Prostate gland (tissue), 2 donors: ENCODE measurements around the gene STOM. TPM values are rescaled to one million over a fixed set of nuclear protein-coding genes. Genes with fewer than 3 reads are reported as not detected.

Experiments
- DNase-seq: peaks from one replicate; pipeline ENCODE4 v3.0.0-alpha.2; 2019; ENCODE audit warnings: low spot score
- H3K27ac ChIP-seq, 2 donors: fragments of 200-600 bp; sonication (generic); 2 replicates each; pipeline ENCODE4 v1.5.1; 2017 to 2019
- H3K27me3 ChIP-seq: fragments of 200-600 bp; sonication (generic); replicated peaks from 2 replicates; pipeline ENCODE4 v1.5.1; 2019; ENCODE audit not compliant: insufficient read depth
- H3K36me3 ChIP-seq, 2 donors: fragments of 200-600 bp; sonication (generic); 1 replicate in 1 of 2; 2 replicates in 1 of 2; pipeline versions ENCODE4 v1.5.1 to v1.8.1; 2017 to 2019
- H3K4me1 ChIP-seq: fragments of 200-600 bp; sonication (generic); replicated peaks from 2 replicates; pipeline ENCODE4 v1.5.1; 2019
- H3K4me3 ChIP-seq, 2 donors: fragments of 200-600 bp; sonication (generic); 2 replicates each; pipeline ENCODE4 v1.5.1; 2017 to 2019
- H3K9me3 ChIP-seq: fragments of 200-600 bp; sonication (generic); 2 replicates; pipeline ENCODE4 v1.5.1; 2017
- POLR2A ChIP-seq: fragments of 450-650 bp; IDR thresholded peaks from one replicate; pipeline ENCODE4 v1.6.1; 2016; ENCODE audit warnings: antibody characterized with exemption, mild to moderate bottlenecking
- POLR2AphosphoS5 ChIP-seq: sonication (generic); formaldehyde crosslinking; IDR thresholded peaks from one replicate; pipeline ENCODE4 v1.6.1; 2017; ENCODE audit warnings: antibody characterized with exemption
- WGBS: methylation state at CpG from one replicate; pipeline ENCODE4 v1.1.5; 2018; 5-methylcytosine and 5-hydroxymethylcytosine counted together
- intact Hi-C: fragments of 100-400 bp; cut with DNase I; formaldehyde crosslinking; loops from one replicate; pipeline ENCODE4 v1.14.2; 2022
- total RNA-seq, 2 donors: library from RNA; depleted of rRNA; stranded (reverse); fragments of >200 nt; gene quantifications; one replicate each; pipeline ENCODE4 v1.1.0, GENCODE V29; 2016
- TF ChIP-seq, protein P1 (sequence below), 4 experiments: fragments of 200-600 bp in 2 of 4; fragments of 450-650 bp in 2 of 4; sonication (generic) in 2 of 4; IDR thresholded peaks; 1 replicate in 3 of 4; 2 replicates in 1 of 4; pipeline ENCODE4 v1.5.1; 2016 to 2019; ENCODE audit warnings: antibody characterized with exemption in 4 of 4, mild to moderate bottlenecking in 2 of 4, moderate library complexity in 2 of 4

The STOM gene
- 10 to 100 TPM; 64.3 to 85.1 TPM for total RNA-seq

DNA sequence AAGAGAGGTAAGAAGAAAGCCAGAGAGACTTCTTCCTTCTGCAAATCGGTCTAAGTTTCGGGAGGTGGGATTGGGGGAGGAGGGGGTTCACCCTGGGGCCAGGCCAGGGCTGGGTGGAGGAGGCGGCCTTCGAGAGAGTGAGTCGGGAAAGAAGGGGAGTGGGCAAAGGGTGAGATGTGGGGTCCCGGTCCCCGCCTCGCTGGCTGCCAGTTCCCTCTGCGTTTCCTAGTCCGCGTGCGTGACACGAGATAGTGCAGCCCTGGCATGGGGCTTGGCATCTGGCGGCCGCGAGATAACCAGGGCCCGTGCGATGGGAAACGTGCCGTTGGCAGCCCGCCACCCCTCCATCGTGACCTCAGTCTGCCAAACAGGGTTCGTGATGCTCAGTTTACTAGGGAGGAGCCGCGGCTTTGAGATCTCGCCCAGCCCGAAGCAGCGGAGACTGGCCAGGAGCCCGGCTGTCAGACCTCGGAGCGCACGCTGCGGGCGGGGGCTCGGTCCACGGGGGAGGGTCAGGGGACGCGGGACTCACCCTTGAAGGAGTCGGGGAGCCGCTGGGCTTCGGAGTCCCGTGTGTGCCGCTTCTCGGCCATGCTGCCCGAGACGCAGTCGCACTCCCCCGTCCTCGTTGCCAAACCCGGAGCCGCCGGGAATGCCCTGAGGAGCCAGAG, at the start of gene STOM:
Gene STOM, minus strand, starts transcription at position 656 of the 671 bp plus-strand sequence. Its CDS starts 63 bp downstream, at position 593.
- H3K36me3 ChIP-seq = no peaks in the 10 kb centered on the region
- TF ChIP-seq, protein P1, sequence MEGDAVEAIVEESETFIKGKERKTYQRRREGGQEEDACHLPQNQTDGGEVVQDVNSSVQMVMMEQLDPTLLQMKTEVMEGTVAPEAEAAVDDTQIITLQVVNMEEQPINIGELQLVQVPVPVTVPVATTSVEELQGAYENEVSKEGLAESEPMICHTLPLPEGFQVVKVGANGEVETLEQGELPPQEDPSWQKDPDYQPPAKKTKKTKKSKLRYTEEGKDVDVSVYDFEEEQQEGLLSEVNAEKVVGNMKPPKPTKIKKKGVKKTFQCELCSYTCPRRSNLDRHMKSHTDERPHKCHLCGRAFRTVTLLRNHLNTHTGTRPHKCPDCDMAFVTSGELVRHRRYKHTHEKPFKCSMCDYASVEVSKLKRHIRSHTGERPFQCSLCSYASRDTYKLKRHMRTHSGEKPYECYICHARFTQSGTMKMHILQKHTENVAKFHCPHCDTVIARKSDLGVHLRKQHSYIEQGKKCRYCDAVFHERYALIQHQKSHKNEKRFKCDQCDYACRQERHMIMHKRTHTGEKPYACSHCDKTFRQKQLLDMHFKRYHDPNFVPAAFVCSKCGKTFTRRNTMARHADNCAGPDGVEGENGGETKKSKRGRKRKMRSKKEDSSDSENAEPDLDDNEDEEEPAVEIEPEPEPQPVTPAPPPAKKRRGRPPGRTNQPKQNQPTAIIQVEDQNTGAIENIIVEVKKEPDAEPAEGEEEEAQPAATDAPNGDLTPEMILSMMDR (IDR thresholded peaks at IDR 0.05) = peak in 1 of 4 experiments; percentile 5
- TF ChIP-seq POLR2A (peak; percentile 97), POLR2AphosphoS5 (peak; percentile 91)
- H3K27ac ChIP-seq = peak within 1 kb of the TSS; percentile 88 to 90
- peak within 1 kb of the TSS; percentile 37 to 48 for H3K4me3 ChIP-seq
- H3K4me1 ChIP-seq = no peaks in the 10 kb centered on the region
- peak; percentile 69 for DNase-seq
- no peaks in the 10 kb centered on the region for H3K27me3 ChIP-seq
- intact Hi-C loops = loop anchor here (2.0 to 5.0 kb wide), 2 partner anchors 45 to 92 kb away; no protein-coding TSS in a partner anchor
- under 1% methylated on average over 44 of the region's 52 CpGs for WGBS
- no peaks in the 10 kb centered on the region for H3K9me3 ChIP-seq

DNA sequence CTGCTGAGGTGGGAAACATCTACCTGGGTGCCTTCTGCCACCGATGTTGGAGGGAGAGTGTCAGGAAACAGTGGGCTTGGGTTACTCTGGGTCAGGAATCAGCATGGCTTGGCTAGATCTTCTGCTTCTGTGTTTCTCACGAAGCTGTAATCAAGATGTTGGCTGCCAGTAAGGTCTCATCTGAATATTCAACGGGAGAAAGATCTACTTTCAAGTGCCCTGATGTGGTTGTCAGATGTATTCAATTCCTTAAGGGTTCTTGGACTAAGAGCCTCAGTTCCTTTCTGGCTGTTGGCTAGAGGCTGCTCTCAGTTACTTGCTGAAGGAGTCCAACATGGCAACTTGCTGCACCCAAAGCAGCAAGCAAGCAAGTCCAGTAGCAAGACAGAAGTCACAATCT, 41.9 kb upstream of the STOM start:
- DNase-seq = no peak
- H3K27ac ChIP-seq = no peak overlapping the region
- no peak for TF ChIP-seq POLR2AphosphoS5
- TF ChIP-seq, protein P1 (IDR thresholded peaks at IDR 0.05) = no peak
- no peak for TF ChIP-seq POLR2A
- intact Hi-C loops = no loop called here
- no peaks in the 10 kb centered on the region for H3K9me3 ChIP-seq
- no peaks in the 10 kb centered on the region for H3K4me1 ChIP-seq
- H3K36me3 ChIP-seq = no peaks in the 10 kb centered on the region
- no peaks in the 10 kb centered on the region for H3K27me3 ChIP-seq
- H3K4me3 ChIP-seq = no peak overlapping the region
- 80% methylated on average over 3 of the region's 3 CpGs for WGBS

DNA sequence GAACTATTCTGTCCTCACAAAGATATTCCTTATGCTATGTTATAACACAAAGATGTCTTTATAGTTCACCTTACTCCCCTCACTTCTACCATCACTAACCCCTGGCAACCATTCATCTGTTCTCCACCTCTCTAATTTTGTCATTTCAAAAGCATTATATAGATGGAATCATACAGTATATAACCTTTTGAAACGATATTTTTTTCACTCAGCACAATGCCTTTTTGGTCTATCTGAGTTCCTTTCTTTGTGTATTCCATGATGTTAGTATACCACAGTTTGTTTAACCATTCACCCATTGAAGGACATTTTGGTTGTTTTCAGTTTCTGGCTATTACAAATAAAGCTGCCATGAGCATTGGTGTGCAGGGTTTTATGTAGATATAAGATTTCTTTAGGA, 35.8 kb upstream of the STOM start:
- DNase-seq = no peak
- no peaks in the 10 kb centered on the region for H3K9me3 ChIP-seq
- no peak overlapping the region for H3K4me3 ChIP-seq
- H3K27me3 ChIP-seq = no peaks in the 10 kb centered on the region
- H3K36me3 ChIP-seq = no peaks in the 10 kb centered on the region
- no peaks in the 10 kb centered on the region for H3K4me1 ChIP-seq
- intact Hi-C loops = no loop called here
- H3K27ac ChIP-seq = no peak overlapping the region
- TF ChIP-seq POLR2A (no peak), POLR2AphosphoS5 (no peak)
- TF ChIP-seq, protein P1 (IDR thresholded peaks at IDR 0.05) = no peak
- WGBS = 96% methylated on average over 1 of the region's 1 CpG

DNA sequence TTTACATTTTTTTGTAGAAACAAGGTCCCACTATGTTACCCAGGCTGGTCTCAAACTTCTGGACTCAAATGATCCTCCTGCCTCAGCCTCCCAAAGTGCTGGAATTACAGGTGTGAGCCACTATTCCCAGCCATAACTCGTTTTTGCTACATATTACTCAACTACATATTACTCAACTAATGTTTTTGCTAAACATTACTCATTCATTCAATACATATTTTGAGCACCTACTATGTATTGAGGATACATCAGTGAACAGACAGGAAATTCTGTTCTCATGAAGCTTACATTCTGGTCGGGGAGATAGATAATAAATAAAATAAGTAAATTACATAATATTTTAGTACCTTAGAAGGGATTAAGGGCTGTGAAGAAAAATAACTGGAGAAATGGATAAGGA, 34.9 kb upstream of the STOM start:
- Histone ChIP-seq H3K27me3 (no peaks in the 10 kb centered on the region), H3K27ac (no peak overlapping the region), H3K4me3 (no peak overlapping the region), H3K4me1 (no peaks in the 10 kb centered on the region), H3K36me3 (no peaks in the 10 kb centered on the region), H3K9me3 (no peaks in the 10 kb centered on the region)
- 86% methylated on average over 2 of the region's 2 CpGs for WGBS
- TF ChIP-seq, protein P1 (IDR thresholded peaks at IDR 0.05) = no peak
- TF ChIP-seq POLR2A (no peak), POLR2AphosphoS5 (no peak)
- intact Hi-C loops = no loop called here
- DNase-seq = no peak
